Adrenal gland (tissue), 5 donors: Measurements from ENCODE around the gene MKI67.

Experiments used
- CTCF ChIP-seq, 6 experiments: fragments of 450-650 bp in 4 of 6; fragments of 200-600 bp in 2 of 6; sonication (generic) in 1 of 6; IDR thresholded peaks; 1 replicate in 5 of 6; 2 replicates in 1 of 6; pipeline versions ENCODE4 v1.5.1 to v1.8.0; 2016 to 2021; ENCODE audit warnings: antibody characterized with exemption in 6 of 6, mild to moderate bottlenecking in 2 of 6, moderate library complexity in 1 of 6
- POLR2A ChIP-seq, 2 donors: fragments of 450-650 bp; IDR thresholded peaks; one replicate each; pipeline ENCODE4 v1.6.1; 2017; ENCODE audit warnings: antibody characterized with exemption in 2 of 2, mild to moderate bottlenecking in 2 of 2, moderate library complexity in 1 of 2
- donor health status: DM: no; HTN: no; CAD: no.

GRCh38 chr10:128058106-128058749 lies 68.0 kb downstream of the MKI67 start:
- TF ChIP-seq POLR2A (IDR thresholded peaks at IDR 0.05), result no peak
- no peak for TF ChIP-seq CTCF (IDR thresholded peaks at IDR 0.05)
